Immature natural killer cell (primary cell): ENCODE data around the gene ANAPC4. TPM values are rescaled to one million over a fixed set of nuclear protein-coding genes. Genes with fewer than 3 reads are reported as not detected.
A peak's percentile ranks its signal among the peaks of the same experiment; 100 is the strongest.
"Not testable (repeated sequence)": the region's sequence is repeated elsewhere in the genome, so short reads cannot be mapped to it uniquely, and the experiment has no call there.

ENCODE experiments used
- DNase-seq, 3 donors: peaks; one replicate each; pipeline ENCODE4 v3.0.0; 2022; ENCODE audit warnings: mixed read lengths in 1 of 3
- H3K27ac Mint-ChIP-seq, 6 donors: one replicate each; pipeline ENCODE4 v1.8.0; 2020; ENCODE audit warnings: mixed read lengths in 6 of 6, mild to moderate bottlenecking in 5 of 6, inconsistent platforms in 4 of 6, moderate library complexity in 3 of 6
- H3K27me3 Mint-ChIP-seq, 3 donors: one replicate each; pipeline ENCODE4 v1.8.0; 2020 to 2021; ENCODE audit warnings: low read depth in 3 of 3, mild to moderate bottlenecking in 3 of 3, mixed read lengths in 3 of 3, moderate library complexity in 3 of 3, inconsistent platforms in 1 of 3
- H3K36me3 Mint-ChIP-seq, 3 donors: one replicate each; pipeline ENCODE4 v1.8.0; 2020; ENCODE audit warnings: mixed read lengths in 3 of 3, inconsistent platforms in 2 of 3, mild to moderate bottlenecking in 2 of 3
- H3K4me1 Mint-ChIP-seq, 2 donors: one replicate each; pipeline ENCODE4 v1.8.0; 2020; ENCODE audit warnings: inconsistent platforms in 2 of 2, mild to moderate bottlenecking in 2 of 2, mixed read lengths in 2 of 2, moderate library complexity in 1 of 2
- H3K4me3 Mint-ChIP-seq, 5 donors: one replicate each; pipeline ENCODE4 v1.8.0; 2020; ENCODE audit warnings: mild to moderate bottlenecking in 5 of 5, mixed read lengths in 5 of 5, inconsistent platforms in 3 of 5, moderate library complexity in 3 of 5
- H3K9me3 Mint-ChIP-seq, 6 donors: one replicate each; pipeline ENCODE4 v1.8.0; 2020; ENCODE audit warnings: mild to moderate bottlenecking in 6 of 6, mixed read lengths in 6 of 6, inconsistent platforms in 4 of 6, moderate library complexity in 3 of 6
- polyA plus RNA-seq, 3 donors: library from polyadenylated mRNA; unstranded; fragments of 300-500 nt; fragmentation: Illumina TruSeq; gene quantifications; one replicate each; pipeline ENCODE4 v1.2.3, GENCODE V29; 2021

ANAPC4 gene
- polyA plus RNA-seq, 3 donors from 2014 or later: 13.3 to 25.7 (median 18.6) TPM

- DNase-seq: no peak
- Mint-ChIP-seq H3K4me1 (no peaks in the 10 kb centered on the region), H3K27ac (no peak overlapping the region), H3K27me3 (no peaks in the 10 kb centered on the region), H3K9me3 (no peaks in the 10 kb centered on the region), H3K4me3 (no peak overlapping the region), H3K36me3 (peaks cover 3 to 15% (median 6%) of the 10 kb centered on the region in 3 donors)
Observed at GRCh38 chr4:25358515-25359275, 18.4 kb upstream of the ANAPC4 start.

- DNase-seq: no peak
- no peaks in the 10 kb centered on the region for H3K4me1 Mint-ChIP-seq
- no peaks in the 10 kb centered on the region for H3K27me3 Mint-ChIP-seq
- H3K9me3 Mint-ChIP-seq: no peaks in the 10 kb centered on the region
- H3K27ac Mint-ChIP-seq: no peak overlapping the region
- H3K36me3 Mint-ChIP-seq: peaks cover 0 to 15% (median 3%) of the 10 kb centered on the region in 3 donors
- no peak overlapping the region for H3K4me3 Mint-ChIP-seq
Observed at GRCh38 chr4:25361253-25361652, 15.8 kb upstream of the ANAPC4 start.

- Mint-ChIP-seq H3K9me3 (no peaks in the 10 kb centered on the region), H3K4me3 (no peak overlapping the region), H3K4me1 (no peaks in the 10 kb centered on the region), H3K27me3 (peaks cover 0 to 2% (median 0%) of the 10 kb centered on the region in 3 donors), H3K36me3 (peaks cover 0 to 13% (median 3%) of the 10 kb centered on the region in 3 donors), H3K27ac (no peak overlapping the region)
- DNase-seq: peak in 2 of 3 donors; percentile 11 to 27
Observed at GRCh38 chr4:25367004-25367621, 9.9 kb upstream of the ANAPC4 start.

- no peak for DNase-seq
- no peaks in the 10 kb centered on the region for H3K9me3 Mint-ChIP-seq
- H3K27me3 Mint-ChIP-seq: peaks cover 0 to 2% (median 2%) of the 10 kb centered on the region in 3 donors
- H3K36me3 Mint-ChIP-seq: peaks cover 0 to 13% (median 3%) of the 10 kb centered on the region in 3 donors
- no peaks in the 10 kb centered on the region for H3K4me1 Mint-ChIP-seq
- H3K4me3 Mint-ChIP-seq: no peak overlapping the region
- H3K27ac Mint-ChIP-seq: no peak overlapping the region
Observed at GRCh38 chr4:25367877-25368276, 9.2 kb upstream of the ANAPC4 start.

- peaks cover 0 to 2% (median 2%) of the 10 kb centered on the region in 3 donors for H3K27me3 Mint-ChIP-seq
- H3K4me3 Mint-ChIP-seq: no peak overlapping the region
- H3K4me1 Mint-ChIP-seq: no peaks in the 10 kb centered on the region
- no peak for DNase-seq
- H3K36me3 Mint-ChIP-seq: peaks cover 0 to 10% (median 3%) of the 10 kb centered on the region in 3 donors
- H3K27ac Mint-ChIP-seq: no peak overlapping the region
- no peaks in the 10 kb centered on the region for H3K9me3 Mint-ChIP-seq
Observed at GRCh38 chr4:25368315-25368714, 8.7 kb upstream of the ANAPC4 start.

- Mint-ChIP-seq H3K9me3 (no peaks in the 10 kb centered on the region), H3K27me3 (peaks cover 0 to 2% (median 2%) of the 10 kb centered on the region in 3 donors), H3K36me3 (peaks cover 0 to 6% (median 0%) of the 10 kb centered on the region in 3 donors), H3K4me3 (no peak overlapping the region), H3K27ac (no peak overlapping the region), H3K4me1 (no peaks in the 10 kb centered on the region)
- no peak for DNase-seq
Observed at GRCh38 chr4:25370242-25370641, 6.8 kb upstream of the ANAPC4 start.

- H3K27ac Mint-ChIP-seq, H3K4me1 Mint-ChIP-seq, H3K4me3 Mint-ChIP-seq, H3K27me3 Mint-ChIP-seq, H3K9me3 Mint-ChIP-seq, DNase-seq, H3K36me3 Mint-ChIP-seq: not testable (repeated sequence)
Observed at GRCh38 chr4:25372549-25372948, 4.5 kb upstream of the ANAPC4 start.

GRCh38 chr4:25377572-25378436 lies 741 bp downstream of the ANAPC4 start:
- Mint-ChIP-seq H3K9me3 (no peaks in the 10 kb centered on the region), H3K36me3 (peaks cover 4 to 10% (median 4%) of the 10 kb centered on the region in 3 donors), H3K4me1 (peaks cover 0 to 3% of the 10 kb centered on the region in 2 donors), H3K27me3 (peaks cover 0 to 4% (median 2%) of the 10 kb centered on the region in 3 donors), H3K4me3 (no peak overlapping the region), H3K27ac (peak overlapping the region in 5 of 6 donors; percentile 70 to 90 (median 85))
- no peak for DNase-seq

GRCh38 chr4:25378437-25378743 lies 1.3 kb downstream of the ANAPC4 start:
- H3K4me1 Mint-ChIP-seq: peaks cover 0 to 3% of the 10 kb centered on the region in 2 donors
- peaks cover 4 to 10% (median 7%) of the 10 kb centered on the region in 3 donors for H3K36me3 Mint-ChIP-seq
- no peak overlapping the region for H3K4me3 Mint-ChIP-seq
- DNase-seq: no peak
- H3K27me3 Mint-ChIP-seq: peaks cover 0 to 4% (median 2%) of the 10 kb centered on the region in 3 donors
- H3K9me3 Mint-ChIP-seq: no peaks in the 10 kb centered on the region
- H3K27ac Mint-ChIP-seq: no peak overlapping the region

GRCh38 chr4:25379591-25379990 lies 2.5 kb downstream of the ANAPC4 start:
- H3K4me1 Mint-ChIP-seq: peaks cover 0 to 3% of the 10 kb centered on the region in 2 donors
- peaks cover 9 to 15% (median 13%) of the 10 kb centered on the region in 3 donors for H3K36me3 Mint-ChIP-seq
- no peak overlapping the region for H3K4me3 Mint-ChIP-seq
- H3K27ac Mint-ChIP-seq: no peak overlapping the region
- H3K9me3 Mint-ChIP-seq: no peaks in the 10 kb centered on the region
- no peak for DNase-seq
- H3K27me3 Mint-ChIP-seq: peaks cover 0 to 4% (median 2%) of the 10 kb centered on the region in 3 donors

- no peaks in the 10 kb centered on the region for H3K27me3 Mint-ChIP-seq
- no peak for DNase-seq
- peaks cover 16 to 29% (median 17%) of the 10 kb centered on the region in 3 donors for H3K36me3 Mint-ChIP-seq
- H3K9me3 Mint-ChIP-seq: no peaks in the 10 kb centered on the region
- no peaks in the 10 kb centered on the region for H3K4me1 Mint-ChIP-seq
- no peak overlapping the region for H3K27ac Mint-ChIP-seq
- no peak overlapping the region for H3K4me3 Mint-ChIP-seq
Observed at GRCh38 chr4:25383647-25384046, 6.6 kb downstream of the ANAPC4 start.

- H3K4me1 Mint-ChIP-seq: no peaks in the 10 kb centered on the region
- H3K4me3 Mint-ChIP-seq: no peak overlapping the region
- H3K27me3 Mint-ChIP-seq: no peaks in the 10 kb centered on the region
- DNase-seq: no peak
- H3K27ac Mint-ChIP-seq: peak overlapping the region in 1 of 6 donors; percentile 60
- H3K9me3 Mint-ChIP-seq: no peaks in the 10 kb centered on the region
- H3K36me3 Mint-ChIP-seq: peaks cover 27 to 44% (median 29%) of the 10 kb centered on the region in 3 donors
Observed at GRCh38 chr4:25386926-25387325, 9.9 kb downstream of the ANAPC4 start.

- no peak overlapping the region for H3K4me3 Mint-ChIP-seq
- H3K9me3 Mint-ChIP-seq: peaks cover 0 to 1% (median 0%) of the 10 kb centered on the region in 6 donors
- no peak for DNase-seq
- peaks cover 52 to 77% (median 58%) of the 10 kb centered on the region in 3 donors for H3K36me3 Mint-ChIP-seq
- H3K4me1 Mint-ChIP-seq: peaks cover 0 to 3% of the 10 kb centered on the region in 2 donors
- H3K27ac Mint-ChIP-seq: no peak overlapping the region
- H3K27me3 Mint-ChIP-seq: no peaks in the 10 kb centered on the region
Observed at GRCh38 chr4:25397305-25397704, 20.2 kb downstream of the ANAPC4 start.

- Mint-ChIP-seq H3K27ac (peak overlapping the region in 1 of 6 donors; percentile 49), H3K36me3 (peaks cover 48 to 72% (median 49%) of the 10 kb centered on the region in 3 donors), H3K4me1 (peaks cover 0 to 3% of the 10 kb centered on the region in 2 donors), H3K27me3 (no peaks in the 10 kb centered on the region), H3K9me3 (peaks cover 0 to 1% (median 0%) of the 10 kb centered on the region in 6 donors), H3K4me3 (no peak overlapping the region)
- DNase-seq: no peak
Observed at GRCh38 chr4:25399510-25399909, 22.4 kb downstream of the ANAPC4 start.
